ENCODE data around the gene NXF1. TPM values are rescaled to one million over a fixed set of nuclear protein-coding genes. Genes with fewer than 3 reads are reported as not detected.
A peak's percentile ranks its signal among the peaks of the same experiment; 100 is the strongest.

Gene NXF1
- total and polyA plus RNA-seq, 2 of the 13 experiments (the other 11 are each of a cell fraction or from before 2014, with no cell fraction given): 30.4 to 30.9 TPM

GRCh38 chr11:62841361-62842170 lies 36.3 kb upstream of the NXF1 start (continued):
- TF ChIP-seq, protein P1, sequence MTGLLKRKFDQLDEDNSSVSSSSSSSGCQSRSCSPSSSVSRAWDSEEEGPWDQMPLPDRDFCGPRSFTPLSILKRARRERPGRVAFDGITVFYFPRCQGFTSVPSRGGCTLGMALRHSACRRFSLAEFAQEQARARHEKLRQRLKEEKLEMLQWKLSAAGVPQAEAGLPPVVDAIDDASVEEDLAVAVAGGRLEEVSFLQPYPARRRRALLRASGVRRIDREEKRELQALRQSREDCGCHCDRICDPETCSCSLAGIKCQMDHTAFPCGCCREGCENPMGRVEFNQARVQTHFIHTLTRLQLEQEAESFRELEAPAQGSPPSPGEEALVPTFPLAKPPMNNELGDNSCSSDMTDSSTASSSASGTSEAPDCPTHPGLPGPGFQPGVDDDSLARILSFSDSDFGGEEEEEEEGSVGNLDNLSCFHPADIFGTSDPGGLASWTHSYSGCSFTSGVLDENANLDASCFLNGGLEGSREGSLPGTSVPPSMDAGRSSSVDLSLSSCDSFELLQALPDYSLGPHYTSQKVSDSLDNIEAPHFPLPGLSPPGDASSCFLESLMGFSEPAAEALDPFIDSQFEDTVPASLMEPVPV (CRISPR knock-in tag; IDR thresholded peaks at IDR 0.05): peak; percentile 27; the same call in 1 of the 2 replicates
- TF ChIP-seq SAFB2 (CRISPR knock-in tag; IDR thresholded peaks at IDR 0.05; ENCODE audit: borderline replicate concordance, low read depth) (peak; percentile 68; the same call in 1 of the 2 replicates), ZNF382 (CRISPR knock-in tag; IDR thresholded peaks at IDR 0.05; ENCODE audit: borderline replicate concordance) (no peak), ZNF781 (CRISPR knock-in tag; IDR thresholded peaks at IDR 0.05; ENCODE audit: borderline replicate concordance, not compliant biosample characterization) (no peak), ZNF75D (CRISPR knock-in tag; IDR thresholded peaks at IDR 0.05; ENCODE audit: borderline replicate concordance) (no peak), IRF1 (CRISPR knock-in tag; IDR thresholded peaks at IDR 0.05; ENCODE audit: low read depth) (no peak), ZNF891 (CRISPR knock-in tag; IDR thresholded peaks at IDR 0.05) (no peak), GLMP (CRISPR knock-in tag; IDR thresholded peaks at IDR 0.05; ENCODE audit: borderline replicate concordance) (peak; percentile 65; the same call in 1 of the 2 replicates), SP140L (CRISPR knock-in tag; IDR thresholded peaks at IDR 0.05; ENCODE audit: borderline replicate concordance) (peak; percentile 97), KLF16 (CRISPR knock-in tag; IDR thresholded peaks at IDR 0.05) (peak in 1 of 2 experiments; percentile 100; a peak in 2 of 4 replicates), FOXP1 (IDR thresholded peaks at IDR 0.05) (peak; percentile 63; the same call in 1 of the 2 replicates), FOXP1 (CRISPR knock-in tag; IDR thresholded peaks at IDR 0.05) (peak; percentile 77), TARDBP (CRISPR knock-in tag; IDR thresholded peaks at IDR 0.05) (no peak; the same call in 1 of the 2 replicates), RORA (CRISPR knock-in tag; IDR thresholded peaks at IDR 0.05) (no peak), ZNF33A (CRISPR knock-in tag; IDR thresholded peaks at IDR 0.05; ENCODE audit: borderline replicate concordance) (0 out of 2 replicates have a peak, but pooled peaks have one; percentile 50), ZNF513 (CRISPR knock-in tag; conservative IDR thresholded peaks at IDR 0.05) (peak; percentile 93)
- TF ChIP-seq, protein P2, sequence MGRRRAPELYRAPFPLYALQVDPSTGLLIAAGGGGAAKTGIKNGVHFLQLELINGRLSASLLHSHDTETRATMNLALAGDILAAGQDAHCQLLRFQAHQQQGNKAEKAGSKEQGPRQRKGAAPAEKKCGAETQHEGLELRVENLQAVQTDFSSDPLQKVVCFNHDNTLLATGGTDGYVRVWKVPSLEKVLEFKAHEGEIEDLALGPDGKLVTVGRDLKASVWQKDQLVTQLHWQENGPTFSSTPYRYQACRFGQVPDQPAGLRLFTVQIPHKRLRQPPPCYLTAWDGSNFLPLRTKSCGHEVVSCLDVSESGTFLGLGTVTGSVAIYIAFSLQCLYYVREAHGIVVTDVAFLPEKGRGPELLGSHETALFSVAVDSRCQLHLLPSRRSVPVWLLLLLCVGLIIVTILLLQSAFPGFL (CRISPR knock-in tag; IDR thresholded peaks at IDR 0.05): no peak
- TF ChIP-seq, protein P3, sequence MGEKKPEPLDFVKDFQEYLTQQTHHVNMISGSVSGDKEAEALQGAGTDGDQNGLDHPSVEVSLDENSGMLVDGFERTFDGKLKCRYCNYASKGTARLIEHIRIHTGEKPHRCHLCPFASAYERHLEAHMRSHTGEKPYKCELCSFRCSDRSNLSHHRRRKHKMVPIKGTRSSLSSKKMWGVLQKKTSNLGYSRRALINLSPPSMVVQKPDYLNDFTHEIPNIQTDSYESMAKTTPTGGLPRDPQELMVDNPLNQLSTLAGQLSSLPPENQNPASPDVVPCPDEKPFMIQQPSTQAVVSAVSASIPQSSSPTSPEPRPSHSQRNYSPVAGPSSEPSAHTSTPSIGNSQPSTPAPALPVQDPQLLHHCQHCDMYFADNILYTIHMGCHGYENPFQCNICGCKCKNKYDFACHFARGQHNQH (CRISPR knock-in tag; IDR thresholded peaks at IDR 0.05): peak; percentile 99
- TF ChIP-seq, protein P4, sequence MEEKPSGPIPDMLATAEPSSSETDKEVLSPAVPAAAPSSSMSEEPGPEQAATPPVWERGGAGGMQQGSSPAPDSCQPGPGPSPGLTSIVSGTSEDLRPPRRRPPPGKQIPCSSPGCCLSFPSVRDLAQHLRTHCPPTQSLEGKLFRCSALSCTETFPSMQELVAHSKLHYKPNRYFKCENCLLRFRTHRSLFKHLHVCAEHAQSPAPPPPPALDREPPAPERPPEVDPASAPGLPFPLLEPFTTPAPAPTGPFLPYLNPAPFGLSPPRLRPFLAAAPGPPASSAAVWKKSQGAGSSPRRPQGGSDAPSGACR (CRISPR knock-in tag; IDR thresholded peaks at IDR 0.05): peak; percentile 77; the same call in 1 of the 2 replicates
